Measurements from ENCODE around the gene STK17A. TPM values are rescaled to one million over a fixed set of nuclear protein-coding genes. Genes with fewer than 3 reads are reported as not detected.

Gene STK17A
- total RNA-seq, 2 donors from 2014 or later = 15.6 to 18.4 TPM

- WGBS, 2 experiments (ENCODE audit: insufficient coverage in 1 of 2, insufficient read length in 1 of 2) = 94 to 100% methylated on average over 2 to 3 of the region's 3 CpGs
- Mint-ChIP-seq H3K27me3 (ENCODE audit: insufficient read depth) (no peaks in the 10 kb centered on the region), H3K9me3 (no peaks in the 10 kb centered on the region), H3K4me1 (no peaks in the 10 kb centered on the region), H3K4me3 (no peak overlapping the region), H3K36me3 (ENCODE audit: low read depth) (no peaks in the 10 kb centered on the region), H3K27ac (no peak overlapping the region)
- no peak for DNase-seq
- TF ChIP-seq, protein P1, sequence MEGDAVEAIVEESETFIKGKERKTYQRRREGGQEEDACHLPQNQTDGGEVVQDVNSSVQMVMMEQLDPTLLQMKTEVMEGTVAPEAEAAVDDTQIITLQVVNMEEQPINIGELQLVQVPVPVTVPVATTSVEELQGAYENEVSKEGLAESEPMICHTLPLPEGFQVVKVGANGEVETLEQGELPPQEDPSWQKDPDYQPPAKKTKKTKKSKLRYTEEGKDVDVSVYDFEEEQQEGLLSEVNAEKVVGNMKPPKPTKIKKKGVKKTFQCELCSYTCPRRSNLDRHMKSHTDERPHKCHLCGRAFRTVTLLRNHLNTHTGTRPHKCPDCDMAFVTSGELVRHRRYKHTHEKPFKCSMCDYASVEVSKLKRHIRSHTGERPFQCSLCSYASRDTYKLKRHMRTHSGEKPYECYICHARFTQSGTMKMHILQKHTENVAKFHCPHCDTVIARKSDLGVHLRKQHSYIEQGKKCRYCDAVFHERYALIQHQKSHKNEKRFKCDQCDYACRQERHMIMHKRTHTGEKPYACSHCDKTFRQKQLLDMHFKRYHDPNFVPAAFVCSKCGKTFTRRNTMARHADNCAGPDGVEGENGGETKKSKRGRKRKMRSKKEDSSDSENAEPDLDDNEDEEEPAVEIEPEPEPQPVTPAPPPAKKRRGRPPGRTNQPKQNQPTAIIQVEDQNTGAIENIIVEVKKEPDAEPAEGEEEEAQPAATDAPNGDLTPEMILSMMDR (conservative IDR thresholded peaks at IDR 0.05) = no peak
- no peaks in the 10 kb centered on the region for H3K27me3 ChIP-seq (ENCODE audit: control insufficient read depth, insufficient read depth, low read length, poor library complexity, severe bottlenecking)
- no peaks in the 10 kb centered on the region for H3K9me3 ChIP-seq (ENCODE audit: control insufficient read depth, low read length)
- H3K9ac ChIP-seq (ENCODE audit: extremely low read depth, low read length, poor library complexity, severe bottlenecking) = no peak overlapping the region
- no peaks in the 10 kb centered on the region for H3K36me3 ChIP-seq (ENCODE audit: control insufficient read depth, insufficient read depth, low read length)
- H3K27ac ChIP-seq (ENCODE audit: low read depth, low read length) = no peak overlapping the region
- no peaks in the 10 kb centered on the region for H3K4me1 ChIP-seq (ENCODE audit: control insufficient read depth, insufficient read depth, low read length)
- no peak overlapping the region for H3K4me3 ChIP-seq (ENCODE audit: low read length)
These were observed 20.5 kb upstream of the STK17A start for GRCh38 chr7:43562383-43562782.

GRCh38 chr7:43565786-43566185 lies 17.1 kb upstream of the STK17A start:
- no peak overlapping the region for H3K27ac Mint-ChIP-seq
- no peaks in the 10 kb centered on the region for H3K4me1 Mint-ChIP-seq
- no peak overlapping the region for H3K4me3 Mint-ChIP-seq
- no peaks in the 10 kb centered on the region for H3K27me3 Mint-ChIP-seq (ENCODE audit: insufficient read depth)
- DNase-seq = no peak
- Histone ChIP-seq H3K9ac (ENCODE audit: extremely low read depth, low read length, poor library complexity, severe bottlenecking) (no peak overlapping the region), H3K9me3 (ENCODE audit: control insufficient read depth, low read length) (no peaks in the 10 kb centered on the region), H3K4me1 (ENCODE audit: control insufficient read depth, insufficient read depth, low read length) (no peaks in the 10 kb centered on the region), H3K27ac (ENCODE audit: low read depth, low read length) (no peak overlapping the region), H3K27me3 (ENCODE audit: control insufficient read depth, insufficient read depth, low read length, poor library complexity, severe bottlenecking) (no peaks in the 10 kb centered on the region), H3K36me3 (ENCODE audit: control insufficient read depth, insufficient read depth, low read length) (no peaks in the 10 kb centered on the region), H3K4me3 (ENCODE audit: low read length) (no peak overlapping the region)
- H3K36me3 Mint-ChIP-seq (ENCODE audit: low read depth) = no peaks in the 10 kb centered on the region
- TF ChIP-seq, protein P1 (conservative IDR thresholded peaks at IDR 0.05) = no peak
- WGBS, 2 experiments (ENCODE audit: insufficient coverage in 1 of 2, insufficient read length in 1 of 2) = 95 to 97% methylated on average over 5 to 6 of the region's 6 CpGs
- H3K9me3 Mint-ChIP-seq = no peaks in the 10 kb centered on the region

GRCh38 chr7:43568529-43568928 lies 14.4 kb upstream of the STK17A start:
- no peak for DNase-seq
- no peaks in the 10 kb centered on the region for H3K4me1 ChIP-seq (ENCODE audit: control insufficient read depth, insufficient read depth, low read length)
- H3K4me1 Mint-ChIP-seq = no peaks in the 10 kb centered on the region
- no peak overlapping the region for H3K27ac ChIP-seq (ENCODE audit: low read depth, low read length)
- H3K27me3 ChIP-seq (ENCODE audit: control insufficient read depth, insufficient read depth, low read length, poor library complexity, severe bottlenecking) = no peaks in the 10 kb centered on the region
- H3K27me3 Mint-ChIP-seq (ENCODE audit: insufficient read depth) = no peaks in the 10 kb centered on the region
- TF ChIP-seq, protein P1 (conservative IDR thresholded peaks at IDR 0.05) = no peak
- no peaks in the 10 kb centered on the region for H3K36me3 ChIP-seq (ENCODE audit: control insufficient read depth, insufficient read depth, low read length)
- H3K4me3 Mint-ChIP-seq = no peak overlapping the region
- H3K9ac ChIP-seq (ENCODE audit: extremely low read depth, low read length, poor library complexity, severe bottlenecking) = no peak overlapping the region
- no peaks in the 10 kb centered on the region for H3K9me3 Mint-ChIP-seq
- H3K36me3 Mint-ChIP-seq (ENCODE audit: low read depth) = no peaks in the 10 kb centered on the region
- 86 to 92% methylated on average over 3 to 6 of the region's 6 CpGs for WGBS, 2 experiments (ENCODE audit: insufficient coverage in 1 of 2, insufficient read length in 1 of 2)
- H3K27ac Mint-ChIP-seq = no peak overlapping the region
- no peak overlapping the region for H3K4me3 ChIP-seq (ENCODE audit: low read length)
- no peaks in the 10 kb centered on the region for H3K9me3 ChIP-seq (ENCODE audit: control insufficient read depth, low read length)

Measured in endodermal cell (in vitro differentiated cells).